ENCODE data around the gene CLEC3B.

GRCh38 chr3:44993471-44994205, 32.5 kb upstream of the CLEC3B start:
- TF ChIP-seq CTCF (conservative IDR thresholded peaks at IDR 0.05; ENCODE audit: low read length), result no peak
- TF ChIP-seq EZH2phosphoT487 (IDR thresholded peaks at IDR 0.05; ENCODE audit: borderline replicate concordance), result no peak

Measured in Loucy (cell line).